Embryonic facial prominence (tissue), 1 donor: ENCODE measurements around the gene CPT1C.
"Not testable (repeated sequence)": the region's sequence is repeated elsewhere in the genome, so short reads cannot be mapped to it uniquely, and the experiment has no call there.

Experiments used
- DNase-seq: peaks from one replicate; pipeline ENCODE4 v3.0.0-alpha.2; 2016; ENCODE audit errors: extremely low spot score

The CPT1C gene

DNA sequence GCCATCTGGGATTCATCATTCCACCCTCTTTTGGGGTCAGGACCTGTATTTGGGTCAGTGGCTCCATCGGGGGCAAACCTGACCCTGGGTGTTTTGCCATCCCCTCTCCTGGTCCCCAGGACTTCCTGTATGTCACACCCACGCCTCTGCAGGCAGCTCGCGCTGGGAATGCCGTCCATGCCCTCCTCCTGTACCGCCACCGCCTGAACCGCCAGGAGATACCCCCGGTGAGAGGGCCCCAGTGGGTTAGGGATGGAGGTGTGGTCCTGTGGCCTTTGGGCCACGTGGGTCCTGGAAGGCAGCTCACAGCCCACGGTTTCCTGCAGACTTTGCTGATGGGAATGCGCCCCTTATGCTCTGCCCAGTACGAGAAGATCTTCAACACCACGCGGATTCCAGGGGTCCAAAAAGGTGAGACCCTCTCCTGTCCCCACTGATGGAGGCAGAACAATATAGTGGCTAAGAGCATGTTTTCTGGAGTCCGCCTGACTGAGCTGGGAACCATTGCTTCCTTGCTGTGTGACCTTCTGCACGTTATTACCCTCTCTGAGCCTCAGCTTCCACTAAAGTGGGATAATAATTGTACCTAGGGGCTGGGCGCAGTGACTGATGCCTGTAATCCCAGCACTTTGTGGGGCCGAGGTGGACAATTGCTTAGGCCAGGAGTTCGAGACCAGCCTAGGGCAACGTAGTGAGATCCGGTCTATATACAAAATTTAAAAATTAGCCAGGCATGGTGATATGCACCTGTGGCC lies 14.1 kb downstream of the CPT1C start:
- DNase-seq: no peak

DNA sequence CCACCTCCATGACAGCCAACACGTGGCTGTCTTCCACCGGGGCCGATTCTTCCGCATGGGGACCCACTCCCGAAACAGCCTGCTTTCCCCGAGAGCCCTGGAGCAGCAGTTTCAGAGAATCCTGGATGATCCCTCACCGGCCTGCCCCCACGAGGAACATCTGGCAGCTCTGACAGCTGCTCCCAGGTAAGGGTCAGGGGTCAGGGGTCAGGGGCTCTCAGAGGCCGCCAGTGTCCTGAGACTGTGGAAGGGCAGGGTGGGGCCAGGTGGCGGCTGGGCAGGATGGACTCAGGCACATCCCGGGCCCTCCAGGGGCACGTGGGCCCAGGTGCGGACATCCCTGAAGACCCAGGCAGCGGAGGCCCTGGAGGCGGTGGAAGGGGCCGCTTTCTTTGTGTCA lies 15.0 kb downstream of the CPT1C start:
- no peak for DNase-seq

DNA sequence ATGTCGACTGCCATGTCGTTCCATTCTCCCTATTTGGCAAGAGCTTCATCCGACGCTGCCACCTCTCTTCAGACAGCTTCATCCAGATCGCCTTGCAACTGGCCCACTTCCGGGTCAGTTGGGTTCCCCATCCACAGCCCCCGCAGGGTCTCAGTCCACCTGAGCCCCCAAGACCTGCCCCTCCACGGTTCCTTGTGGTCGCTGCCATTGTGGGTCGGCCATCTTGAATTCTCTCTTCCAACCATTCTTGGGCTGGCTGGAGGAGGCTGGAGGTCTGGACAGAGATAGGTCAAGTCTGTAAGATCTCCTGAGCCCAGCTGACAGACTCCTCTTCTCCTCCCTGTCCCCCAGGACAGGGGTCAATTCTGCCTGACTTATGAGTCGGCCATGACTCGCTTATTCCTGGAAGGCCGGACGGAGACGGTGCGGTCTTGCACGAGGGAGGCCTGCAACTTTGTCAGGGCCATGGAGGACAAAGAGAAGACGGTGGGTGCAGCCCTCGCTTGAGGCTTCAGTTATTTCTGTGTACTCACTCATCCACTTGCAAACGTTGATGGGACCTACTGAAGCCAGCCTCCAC lies 19.5 kb downstream of the CPT1C start:
- DNase-seq: no peak

DNA sequence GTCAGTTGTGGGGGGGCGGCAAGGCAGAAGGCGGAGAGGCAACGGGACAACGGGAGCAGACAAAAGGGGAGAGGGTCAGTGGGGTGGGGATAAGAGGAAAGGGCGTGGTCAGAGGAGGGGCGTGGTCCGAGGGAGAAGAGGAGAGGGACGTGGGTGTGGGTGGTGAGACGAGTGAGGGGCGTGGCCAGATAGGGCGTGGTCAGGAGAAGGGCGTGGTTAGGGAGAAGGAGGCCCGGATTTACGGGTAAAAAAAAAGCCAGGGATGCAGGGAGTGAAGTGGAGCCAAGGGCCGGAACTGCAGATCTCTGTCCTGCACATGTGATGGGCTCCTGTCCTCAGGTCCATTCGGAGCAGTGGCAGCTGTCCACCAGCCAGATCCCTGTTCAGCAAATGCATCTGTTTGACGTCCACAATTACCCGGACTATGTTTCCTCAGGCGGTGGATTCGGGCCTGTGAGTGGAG lies 21.5 kb downstream of the CPT1C start:
- DNase-seq: no peak

DNA sequence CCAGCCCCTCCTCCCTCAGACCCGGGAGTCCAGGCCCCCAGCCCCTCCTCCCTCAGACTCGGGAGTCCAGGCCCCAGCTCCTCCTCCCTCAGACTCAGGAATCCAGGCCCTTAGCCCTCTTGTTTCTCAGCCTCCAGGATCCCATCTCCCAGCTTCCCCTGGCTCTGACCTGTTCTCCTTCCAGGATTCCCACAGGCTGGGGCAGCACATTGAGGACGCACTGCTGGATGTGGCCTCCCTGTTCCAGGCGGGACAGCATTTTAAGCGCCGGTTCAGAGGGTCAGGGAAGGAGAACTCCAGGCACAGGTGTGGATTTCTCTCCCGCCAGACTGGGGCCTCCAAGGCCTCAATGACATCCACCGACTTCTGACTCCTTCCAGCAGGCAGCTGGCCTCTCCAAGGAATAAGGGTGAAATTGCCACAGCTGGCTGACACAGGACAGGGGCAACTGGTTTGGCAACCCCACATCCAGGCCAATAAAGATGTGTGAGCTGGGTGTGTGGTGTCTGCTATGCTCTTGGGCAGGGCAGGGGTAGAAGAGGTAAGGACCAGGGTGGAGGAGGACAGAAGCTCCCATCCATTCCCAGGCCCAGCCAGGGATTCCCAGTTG lies 22.4 kb downstream of the CPT1C start:
- no peak for DNase-seq

DNA sequence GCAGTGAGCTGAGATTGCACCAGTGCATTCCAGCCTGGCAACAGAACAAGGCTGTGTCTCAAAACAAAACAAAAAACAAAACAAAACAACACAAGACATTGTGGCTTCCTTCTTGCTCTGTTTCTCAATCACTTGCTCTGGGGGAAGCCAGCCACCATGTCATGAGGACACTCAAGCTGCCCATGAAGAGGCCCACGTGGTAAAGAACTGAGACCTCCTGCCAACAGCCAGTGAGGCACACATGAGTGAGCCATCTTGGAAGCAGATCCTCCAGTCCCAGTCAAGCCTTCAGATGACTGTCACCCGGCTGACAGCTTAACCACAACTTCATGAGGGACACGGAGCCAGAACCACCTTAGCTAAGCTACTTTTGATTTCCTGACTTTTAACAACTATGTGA lies 25.2 kb downstream of the CPT1C start:
- no peak for DNase-seq

DNA sequence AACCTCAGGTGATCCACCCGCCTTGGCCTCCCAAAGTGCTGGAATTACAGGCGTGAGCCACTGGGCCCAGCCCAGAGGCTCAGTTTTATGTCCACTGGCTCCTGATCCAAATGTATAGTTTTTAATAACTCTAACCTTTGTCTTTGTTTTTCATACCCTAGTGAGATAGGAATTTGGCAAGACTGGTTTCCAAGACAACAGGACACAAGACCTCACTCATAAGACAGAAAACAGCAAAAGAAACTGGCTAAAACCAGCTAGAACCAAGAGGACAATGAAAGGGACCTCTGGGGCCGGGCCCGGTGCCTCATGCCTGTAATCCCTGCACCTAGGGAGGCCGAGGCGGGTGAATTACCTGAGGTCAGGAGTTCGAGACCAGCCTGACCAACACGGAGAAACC lies 27.6 kb downstream of the CPT1C start:
- DNase-seq: no peak

DNA sequence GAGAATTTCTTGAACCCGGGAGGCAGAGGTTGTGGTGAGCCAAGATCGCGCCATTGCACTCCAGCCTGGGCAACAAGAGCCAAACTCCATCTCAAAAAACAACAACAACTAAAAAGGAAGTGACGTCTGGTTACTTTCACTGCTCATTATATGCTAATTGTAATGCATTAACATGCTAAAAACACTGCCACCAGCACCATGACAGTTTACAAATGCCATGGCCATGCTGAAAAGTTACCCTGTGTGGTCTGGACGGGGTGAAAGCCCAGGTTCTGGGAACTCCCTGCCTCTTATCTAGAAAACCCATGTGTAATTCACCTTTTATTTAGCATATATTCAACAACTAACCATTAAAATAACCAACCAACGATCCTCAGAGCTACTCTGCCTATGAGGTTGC lies 28.1 kb downstream of the CPT1C start:
- no peak for DNase-seq

DNA sequence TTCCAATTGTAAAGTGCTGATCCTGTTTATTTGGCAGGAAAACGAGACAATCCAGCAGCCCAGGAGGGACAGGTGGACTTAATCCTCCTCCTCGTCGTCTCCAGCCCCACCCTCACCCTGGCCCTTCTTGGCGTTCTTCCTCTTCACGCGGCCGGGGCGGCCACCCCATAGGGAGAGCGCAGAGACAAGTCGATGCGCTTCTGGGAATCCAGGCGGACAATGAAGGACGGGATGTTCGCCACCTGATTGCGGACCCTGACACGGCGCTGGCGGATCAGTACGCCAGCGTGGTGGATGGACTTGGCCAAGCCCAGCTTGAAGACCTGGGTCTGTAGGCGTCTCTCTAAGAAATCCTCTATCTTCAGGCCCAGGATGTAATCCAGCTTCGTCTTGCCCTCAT lies 28.5 kb downstream of the CPT1C start:
- DNase-seq: not testable (repeated sequence)

DNA sequence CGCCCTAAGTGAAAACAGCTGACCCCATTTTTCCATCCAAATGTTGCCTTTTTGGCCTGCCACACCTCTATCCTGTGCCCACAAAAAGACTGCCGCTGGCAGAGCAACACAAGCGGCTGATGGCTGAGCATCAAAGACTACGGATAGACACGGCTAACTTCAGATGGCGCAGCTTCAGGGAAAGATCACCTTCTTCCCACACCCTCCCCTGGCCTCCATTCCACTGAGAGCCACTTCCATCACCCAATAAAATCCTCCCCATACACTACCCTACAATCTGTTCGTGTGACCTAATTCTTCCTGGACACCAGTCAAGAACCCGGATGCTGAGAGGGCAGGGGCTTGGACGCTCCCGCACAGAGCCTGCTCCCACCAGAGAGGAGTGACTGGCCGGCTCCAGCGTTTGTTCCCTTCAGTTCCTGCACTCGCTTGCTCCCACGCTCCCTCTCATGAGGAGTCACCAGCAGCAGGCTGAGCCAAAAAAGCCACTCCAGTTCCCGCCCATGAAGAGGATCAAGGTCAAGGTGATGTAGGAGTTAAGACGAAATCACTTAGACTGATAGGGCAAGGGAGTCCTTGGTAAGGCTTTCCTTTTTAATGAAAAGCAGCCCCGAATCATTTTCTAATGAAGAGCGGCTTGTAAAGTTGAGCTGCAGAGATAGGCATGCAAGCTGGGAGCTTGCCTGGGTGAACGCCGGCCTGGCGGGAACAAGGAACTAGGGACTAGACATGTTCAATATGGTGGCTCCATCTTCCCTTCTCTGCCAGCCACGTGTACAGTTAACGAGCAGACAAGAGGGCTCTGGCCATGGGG lies 36.5 kb downstream of the CPT1C start:
- DNase-seq: no peak

DNA sequence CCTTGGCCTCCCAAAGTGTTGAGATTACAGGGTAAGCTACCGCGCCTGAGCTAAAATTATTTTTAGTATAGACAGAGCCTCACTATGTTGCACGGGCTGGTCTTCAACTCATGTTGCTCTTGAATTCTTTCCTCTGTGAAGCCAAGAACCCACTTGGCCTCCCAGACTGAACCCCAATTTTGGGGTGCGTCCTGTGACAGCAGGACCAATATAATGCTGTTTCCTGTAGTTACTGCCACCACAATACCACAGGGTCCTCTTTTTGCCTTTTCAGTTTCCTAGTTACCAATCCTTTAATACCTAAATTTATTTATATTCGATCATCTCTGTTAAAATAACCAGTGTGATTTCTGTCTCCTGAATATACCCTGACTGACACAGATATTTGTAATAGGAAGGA lies 39.2 kb downstream of the CPT1C start:
- no peak for DNase-seq

DNA sequence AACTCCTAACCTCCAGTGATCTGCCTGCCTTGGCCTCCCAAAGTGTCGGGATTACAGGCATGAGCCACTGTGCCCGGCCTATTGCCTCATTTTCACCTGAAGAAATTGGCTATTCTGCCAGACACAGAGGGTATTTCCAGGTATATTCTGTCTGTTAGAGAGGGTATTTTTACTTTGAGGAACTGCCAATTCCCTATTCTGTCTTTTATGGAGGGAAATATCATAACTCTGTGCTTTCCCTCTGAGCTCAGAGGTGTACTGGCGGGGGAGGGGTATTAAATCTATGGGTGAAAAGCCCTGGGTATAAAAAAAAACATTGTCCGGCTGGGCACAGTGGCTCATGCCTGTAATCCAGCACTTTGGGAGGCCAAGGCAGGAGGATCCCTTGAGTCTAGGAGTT lies 47.4 kb downstream of the CPT1C start:
- DNase-seq: no peak

DNA sequence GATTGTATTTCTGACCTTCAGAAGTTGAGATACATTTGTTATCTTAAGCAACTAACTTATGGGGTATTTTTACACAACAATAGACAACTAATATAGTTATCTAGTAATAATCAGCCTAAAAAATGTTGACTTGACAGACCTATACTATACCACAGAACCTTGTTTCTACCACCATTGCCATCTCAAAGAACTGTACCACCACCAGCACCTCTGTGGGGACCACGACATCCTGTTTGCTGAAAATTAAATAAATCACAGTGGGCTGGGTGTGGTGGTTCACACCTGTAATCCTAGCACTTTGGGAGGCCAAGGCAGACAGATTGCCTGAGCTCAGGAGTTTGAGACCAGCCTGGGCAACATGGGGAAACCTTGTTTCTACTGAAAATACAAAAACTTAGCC lies 48.2 kb downstream of the CPT1C start:
- DNase-seq: no peak

DNA sequence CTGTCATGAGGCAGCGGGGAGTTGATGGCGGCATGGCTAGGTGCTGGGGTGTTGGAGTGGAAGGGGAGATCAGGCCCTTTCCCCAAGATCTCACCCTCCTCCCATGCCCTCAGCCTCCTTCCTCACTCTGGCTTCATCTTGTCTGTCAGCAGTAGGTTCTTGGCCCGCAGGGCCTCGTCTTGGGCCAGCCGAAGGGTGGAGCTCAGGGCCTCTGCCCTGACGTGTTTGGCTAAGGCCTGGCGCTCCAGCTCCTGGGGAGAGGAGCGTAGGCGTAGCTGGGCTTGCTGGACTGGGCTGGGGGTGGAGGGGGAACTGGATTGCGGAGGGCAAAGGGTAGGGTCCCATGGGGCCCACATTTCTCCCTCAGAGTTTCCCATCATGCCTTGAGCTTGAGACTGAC lies 49.0 kb downstream of the CPT1C start:
- no peak for DNase-seq

DNA sequence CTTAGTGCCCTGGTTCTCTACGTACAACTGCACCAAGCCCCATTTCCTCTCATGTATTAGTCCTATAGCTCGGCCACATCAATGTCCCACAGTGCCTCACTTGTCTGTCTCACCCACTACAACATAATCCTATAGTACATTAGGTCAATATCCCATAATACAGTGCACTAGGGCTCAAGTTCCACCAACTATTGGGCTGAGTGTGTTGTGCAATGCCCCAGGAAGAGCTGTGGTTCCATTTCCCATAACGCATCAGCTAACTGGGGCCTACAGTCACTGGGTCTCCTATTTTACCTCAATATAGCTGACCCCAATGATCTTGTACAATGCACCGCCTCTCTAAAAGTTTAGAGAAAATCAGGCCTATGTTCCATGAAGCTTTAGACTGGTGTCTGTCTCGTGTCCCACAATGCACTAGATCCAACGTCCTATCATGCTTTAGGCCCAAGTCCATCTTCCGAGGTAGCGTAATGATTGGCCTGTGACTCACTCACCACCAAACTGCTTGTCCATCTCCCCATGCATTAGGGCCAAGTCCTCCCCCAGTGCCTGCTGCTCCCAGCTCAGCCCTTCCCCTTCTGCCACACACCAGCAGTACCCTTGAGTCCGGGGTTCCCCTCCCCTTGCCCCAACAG lies 50.4 kb downstream of the CPT1C start:
- DNase-seq: no peak

DNA sequence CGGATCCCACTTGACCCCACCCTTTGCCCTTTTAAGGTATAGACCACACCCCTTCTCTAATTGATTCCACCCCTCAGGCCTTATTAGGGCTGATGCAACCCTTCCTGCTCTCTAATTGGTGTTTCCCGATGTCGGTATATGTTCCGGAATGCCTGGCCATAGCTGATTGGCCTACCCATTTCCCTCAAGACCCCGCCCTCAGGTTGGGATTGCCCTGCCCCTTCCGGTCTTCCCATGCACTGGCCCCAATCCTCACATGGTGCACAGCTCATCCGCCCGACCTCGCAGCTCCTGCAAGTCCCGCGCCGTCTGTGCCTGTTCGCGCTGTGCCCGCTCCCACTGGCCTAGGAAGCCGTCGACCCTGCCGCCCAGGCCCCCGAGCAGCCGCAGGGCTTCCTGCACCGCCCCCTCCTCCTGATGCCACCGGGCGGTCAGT lies 54.0 kb downstream of the CPT1C start:
- DNase-seq: no peak

DNA sequence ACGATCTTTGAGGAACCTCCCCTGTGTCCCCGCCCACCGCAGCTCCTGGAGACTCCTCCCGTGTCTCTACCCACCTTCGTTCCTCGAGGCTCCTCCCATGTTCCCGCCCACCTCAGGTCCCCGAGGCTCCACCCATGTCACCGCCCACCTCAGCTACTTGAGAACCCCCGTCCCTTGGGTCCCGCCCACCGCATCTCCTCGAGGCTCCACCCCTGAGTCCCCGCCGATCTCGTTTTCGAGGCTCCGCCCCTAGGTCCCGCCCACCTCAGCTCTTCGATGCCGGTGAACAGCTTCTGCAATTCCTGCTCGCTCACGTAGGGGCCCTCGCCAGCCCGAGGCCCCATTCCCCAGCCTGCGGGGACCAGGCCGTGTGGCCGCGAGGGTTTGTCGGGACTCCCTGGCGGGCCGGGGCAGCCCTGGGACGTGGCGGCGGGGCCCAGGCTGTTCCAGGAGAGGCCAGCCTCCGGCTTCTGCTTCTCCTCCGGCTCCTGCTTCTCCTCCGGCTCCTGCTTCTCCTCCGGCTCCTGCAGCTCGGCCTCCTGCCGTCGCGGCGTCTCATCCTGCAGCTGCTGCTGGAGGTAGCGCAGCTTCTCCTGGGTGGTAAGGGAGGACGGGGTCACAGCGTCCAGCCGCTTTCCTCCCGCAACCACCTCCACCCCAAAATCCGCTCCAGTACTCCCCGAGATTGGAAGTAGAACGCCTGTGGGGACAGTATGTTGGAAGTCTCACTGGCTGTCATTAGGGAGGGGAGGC lies 55.5 kb downstream of the CPT1C start:
- no peak for DNase-seq

DNA sequence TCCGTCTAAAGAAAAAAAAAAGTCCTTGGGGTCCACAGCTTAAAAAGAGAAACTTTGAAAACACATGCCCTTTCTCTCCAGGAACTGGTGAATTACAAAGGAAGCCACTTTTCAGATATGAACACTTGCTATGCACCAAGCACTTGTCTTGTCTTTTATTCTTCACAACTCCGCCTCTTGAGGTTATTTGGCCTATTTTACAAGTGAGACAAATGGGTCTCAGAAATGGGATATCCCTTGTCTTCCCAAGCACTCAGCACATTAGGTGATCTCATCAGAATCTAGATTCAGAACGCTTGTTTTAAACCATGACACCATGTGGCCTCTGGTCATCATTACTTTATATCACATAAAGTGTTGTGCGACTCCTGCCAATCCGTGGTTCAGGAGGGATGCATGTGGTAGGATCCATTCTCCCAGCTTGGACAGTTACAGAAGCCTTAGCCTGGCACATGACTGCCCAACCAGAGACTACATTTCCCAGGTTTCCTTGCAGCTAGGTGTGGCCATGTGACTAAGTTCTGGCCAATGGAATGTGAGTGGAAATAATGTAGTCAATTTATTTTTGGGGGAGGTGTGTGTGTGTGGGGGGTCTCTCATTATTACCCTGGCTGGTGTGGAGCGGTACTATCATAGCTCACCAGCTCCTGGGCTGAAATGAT lies 58.3 kb downstream of the CPT1C start:
- no peak for DNase-seq

DNA sequence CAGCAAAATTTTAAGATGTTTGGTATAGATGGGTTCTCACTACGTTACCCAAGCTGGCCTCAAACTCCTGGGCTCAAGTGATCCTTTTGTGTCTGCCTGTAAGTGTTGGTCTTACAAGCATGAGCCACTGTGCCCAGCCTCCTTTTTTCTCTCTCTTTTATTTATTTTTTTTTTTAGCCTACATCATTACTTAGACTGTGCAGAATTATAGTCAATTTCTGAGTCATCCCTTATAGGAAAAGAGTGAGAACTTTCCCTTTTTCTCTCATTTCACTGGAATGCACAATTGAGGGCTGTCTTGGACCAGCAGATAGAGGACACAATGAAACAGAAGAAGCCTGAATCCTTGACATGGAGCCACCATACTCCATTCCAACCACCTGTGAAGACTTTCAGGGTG lies 58.9 kb downstream of the CPT1C start:
- no peak for DNase-seq

DNA sequence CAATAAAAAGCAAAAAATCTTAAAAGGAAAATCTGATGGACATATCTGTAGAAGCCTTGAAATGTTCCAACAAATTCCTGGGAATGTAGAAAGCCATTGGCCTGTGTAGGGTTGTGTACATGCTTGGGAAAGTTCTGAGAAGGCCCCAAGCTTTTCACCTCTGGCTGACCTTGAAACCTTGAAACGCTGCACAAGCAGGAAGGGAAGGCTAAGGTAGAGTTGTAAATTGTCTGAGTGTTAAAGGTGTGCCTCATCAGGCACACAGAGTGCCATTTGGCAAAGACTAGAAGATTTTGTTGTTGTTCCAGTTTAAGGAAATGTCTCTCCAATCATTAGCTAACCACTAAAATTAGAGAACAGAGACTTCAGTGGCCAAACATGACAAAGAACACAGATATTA lies 61.8 kb downstream of the CPT1C start:
- DNase-seq: no peak

DNA sequence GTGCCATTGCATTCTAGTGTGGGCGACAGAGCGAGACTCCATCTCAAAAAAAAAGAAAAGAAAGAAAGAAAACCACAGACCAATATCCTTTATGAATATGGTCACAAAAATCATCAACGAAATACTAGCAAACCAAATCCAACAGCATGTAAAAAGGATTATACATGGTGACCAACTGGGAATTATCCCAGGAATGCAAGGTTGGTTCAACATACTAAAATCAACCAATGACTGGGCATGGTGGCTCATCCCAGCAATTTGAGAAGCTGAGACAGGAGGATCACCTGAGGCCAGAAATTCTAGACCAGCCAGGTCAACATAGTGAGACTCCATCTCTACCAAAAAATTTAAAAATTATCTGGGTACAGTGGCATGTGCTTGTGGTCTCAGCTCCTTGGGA lies 65.0 kb downstream of the CPT1C start:
- DNase-seq: no peak
